HG03066 (cell line): ENCODE results near the gene RAB28.
"Not testable (repeated sequence)": the region's sequence is repeated elsewhere in the genome, so short reads cannot be mapped to it uniquely, and the experiment has no call there.

Experiments used
- ATAC-seq: cut with Tn5 transposase; IDR thresholded peaks from one replicate; pipeline ENCODE4 v1.9.1; 2021; ENCODE audit warnings: low read depth; ENCODE audit not compliant: unreplicated experiment

RAB28 gene

GRCh38 chr4:13452927-13453579 lies 31.1 kb downstream of the RAB28 start:
- no peak for ATAC-seq

- ATAC-seq = no peak
Observed at GRCh38 chr4:13449590-13449989, 34.5 kb downstream of the RAB28 start.

- no peak for ATAC-seq
Observed at GRCh38 chr4:13445841-13446790, 38.0 kb downstream of the RAB28 start.

- ATAC-seq = no peak
Observed at GRCh38 chr4:13441506-13441905, 42.6 kb downstream of the RAB28 start.

- no peak for ATAC-seq
Observed at GRCh38 chr4:13436962-13437361, 47.2 kb downstream of the RAB28 start.

GRCh38 chr4:13432453-13432852 lies 51.7 kb downstream of the RAB28 start:
- ATAC-seq = no peak

GRCh38 chr4:13430834-13431568 lies 53.1 kb downstream of the RAB28 start:
- no peak for ATAC-seq

- ATAC-seq = no peak
Observed at GRCh38 chr4:13427599-13428325, 56.4 kb downstream of the RAB28 start.

GRCh38 chr4:13415068-13415785 lies 68.9 kb downstream of the RAB28 start:
- no peak for ATAC-seq

- ATAC-seq = no peak
Observed at GRCh38 chr4:13413729-13414437, 70.3 kb downstream of the RAB28 start.

GRCh38 chr4:13411942-13412341 lies 72.2 kb downstream of the RAB28 start:
- no peak for ATAC-seq

GRCh38 chr4:13409324-13409723 lies 74.8 kb downstream of the RAB28 start:
- no peak for ATAC-seq

GRCh38 chr4:13406156-13406555 lies 78.0 kb downstream of the RAB28 start:
- ATAC-seq = not testable (repeated sequence)

- ATAC-seq = no peak
Observed at GRCh38 chr4:13403833-13404232, 80.3 kb downstream of the RAB28 start.

- no peak for ATAC-seq
Observed at GRCh38 chr4:13403326-13403725, 80.8 kb downstream of the RAB28 start.

GRCh38 chr4:13399257-13399656 lies 84.9 kb downstream of the RAB28 start:
- no peak for ATAC-seq

- no peak for ATAC-seq
Observed at GRCh38 chr4:13396161-13396560, 88.0 kb downstream of the RAB28 start.

GRCh38 chr4:13389901-13390300 lies 94.2 kb downstream of the RAB28 start:
- ATAC-seq = not testable (repeated sequence)

GRCh38 chr4:13386405-13387107 lies 97.6 kb downstream of the RAB28 start:
- peak; percentile 66 for ATAC-seq
